GM12892 (cell line): ENCODE results near the gene POLR2B.

Experiments used
- DNase-seq: peaks from one replicate; pipeline ENCODE4 v3.0.0; 2011; ENCODE audit not compliant: insufficient read length
- FAIRE-seq: peaks from 2 replicates; lab custom pipeline; 2011; peaks lifted over from hg19 to GRCh38; lab: Jason Lieb, UNC
- POLR2A ChIP-seq: IDR thresholded peaks from 2 replicates; pipeline ENCODE4 v1.6.1; 2011; ENCODE audit warnings: low read depth, low read length, control low read depth
- POLR2AphosphoS5 ChIP-seq: IDR thresholded peaks from 2 replicates; pipeline ENCODE4 v1.6.1; 2011; ENCODE audit warnings: low read depth, low read length, control low read depth
- TAF1 ChIP-seq: IDR thresholded peaks from 2 replicates; pipeline ENCODE4 v1.6.1; 2011; ENCODE audit warnings: low read depth, mild to moderate bottlenecking, control low read depth, low read length, borderline replicate concordance

POLR2B gene

DNA sequence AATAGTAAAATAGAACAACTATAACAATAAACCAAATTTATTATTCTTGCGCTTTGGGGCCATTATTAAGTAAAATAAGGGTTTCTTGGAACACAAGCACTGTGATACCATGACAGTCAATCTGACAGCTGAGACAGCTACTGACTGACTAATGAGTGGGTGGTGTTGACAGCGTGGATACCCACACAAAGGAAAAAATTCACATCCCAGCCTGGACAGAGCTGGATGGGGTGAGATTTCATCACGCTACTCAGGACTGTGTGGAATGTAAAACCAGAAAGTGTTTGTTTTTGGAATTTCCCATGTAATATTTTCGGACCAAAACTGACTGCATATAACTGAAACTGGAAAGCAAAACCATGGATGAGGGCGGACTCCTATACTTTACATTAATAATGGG, 82.7 kb downstream of the POLR2B start:
- no peak for TF ChIP-seq POLR2AphosphoS5
- no peak for TF ChIP-seq TAF1
- TF ChIP-seq POLR2A = no peak
- FAIRE-seq = no peak
- no peak for DNase-seq

DNA sequence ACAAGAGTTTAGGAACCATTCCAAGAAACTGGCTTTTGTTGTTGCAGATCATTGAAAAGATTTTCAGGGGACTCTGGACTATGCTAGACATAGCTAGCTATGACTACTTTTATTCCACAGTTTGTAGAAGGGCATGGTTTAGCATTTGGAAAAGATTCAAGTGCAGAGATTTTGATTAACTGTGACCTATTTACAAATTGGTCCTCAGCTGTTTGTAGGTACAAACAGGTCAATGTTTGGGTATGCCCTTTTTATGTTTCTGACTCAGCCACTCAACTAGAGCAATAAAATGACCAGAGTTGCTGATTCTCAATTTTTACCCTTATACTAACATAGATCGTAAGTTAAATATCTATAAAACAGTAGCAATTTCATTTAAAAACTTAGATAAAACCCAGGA, 84.8 kb downstream of the POLR2B start:
- FAIRE-seq = no peak
- no peak for DNase-seq
- no peak for TF ChIP-seq TAF1
- no peak for TF ChIP-seq POLR2A
- no peak for TF ChIP-seq POLR2AphosphoS5

DNA sequence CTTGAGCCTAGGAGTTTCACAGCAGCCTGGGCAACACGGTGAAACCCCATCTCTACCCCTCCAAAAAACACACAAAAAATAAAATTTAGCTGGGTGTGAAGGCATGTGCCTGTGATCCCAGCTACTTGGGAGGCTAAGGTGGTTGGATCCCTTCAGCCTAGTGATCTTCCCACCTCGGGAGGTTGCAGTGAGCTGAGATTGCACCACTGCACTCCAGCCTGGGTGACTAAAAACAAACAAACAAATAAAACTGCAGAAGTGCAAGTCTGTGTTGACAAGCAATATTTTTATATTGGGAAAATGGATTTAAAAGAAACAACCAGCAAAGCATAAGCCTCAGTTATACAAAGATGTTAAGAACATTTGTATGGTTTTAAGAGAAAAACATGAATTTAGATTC, 85.4 kb downstream of the POLR2B start:
- TF ChIP-seq TAF1 (no peak), POLR2AphosphoS5 (no peak), POLR2A (no peak)
- no peak for DNase-seq
- no peak for FAIRE-seq

DNA sequence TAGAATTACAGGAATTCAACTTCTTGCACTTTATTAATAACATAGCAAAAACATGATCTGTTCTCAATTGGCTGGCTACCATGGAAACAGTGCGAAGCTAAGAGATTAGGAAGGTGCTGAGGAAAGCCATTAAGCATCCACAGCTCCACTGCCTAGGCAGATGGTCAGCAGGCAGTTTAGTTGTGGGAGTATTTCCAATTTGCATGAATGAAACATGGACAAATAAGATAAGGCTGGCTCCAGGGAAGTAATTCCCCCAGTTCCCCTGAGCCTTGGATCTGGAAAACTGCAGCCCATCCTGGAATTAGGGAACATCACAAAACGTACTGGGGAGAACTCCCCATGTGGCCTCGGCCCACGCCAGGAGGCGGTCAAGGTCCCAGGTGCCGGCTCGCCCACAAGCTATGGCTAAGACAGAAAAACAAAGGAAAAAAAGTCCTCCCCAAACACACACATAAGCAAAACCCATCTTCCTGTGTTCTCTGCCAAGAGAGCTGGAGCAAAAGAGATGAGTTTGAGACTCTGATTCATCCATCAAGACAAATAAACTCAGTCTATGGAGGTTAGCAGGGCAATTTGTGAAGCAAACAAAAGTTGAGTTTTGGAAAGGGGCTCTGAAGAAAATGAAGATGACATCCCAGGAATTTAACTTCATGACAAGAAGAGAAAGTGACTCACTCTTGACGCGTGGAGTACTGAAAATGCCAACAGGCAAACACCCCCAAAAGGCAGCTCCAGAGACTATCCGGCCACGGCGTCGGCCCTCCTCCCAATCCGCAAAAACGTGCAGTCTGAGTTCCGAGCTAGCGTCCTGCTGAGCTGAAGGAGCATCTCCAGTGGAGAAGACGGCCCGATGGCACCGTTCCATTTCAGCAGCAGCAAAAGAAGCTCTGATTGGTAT, 86.4 kb downstream of the POLR2B start:
- TF ChIP-seq POLR2AphosphoS5 = no peak
- TF ChIP-seq POLR2A = no peak
- no peak for TF ChIP-seq TAF1
- DNase-seq = no peak
- FAIRE-seq = no peak

DNA sequence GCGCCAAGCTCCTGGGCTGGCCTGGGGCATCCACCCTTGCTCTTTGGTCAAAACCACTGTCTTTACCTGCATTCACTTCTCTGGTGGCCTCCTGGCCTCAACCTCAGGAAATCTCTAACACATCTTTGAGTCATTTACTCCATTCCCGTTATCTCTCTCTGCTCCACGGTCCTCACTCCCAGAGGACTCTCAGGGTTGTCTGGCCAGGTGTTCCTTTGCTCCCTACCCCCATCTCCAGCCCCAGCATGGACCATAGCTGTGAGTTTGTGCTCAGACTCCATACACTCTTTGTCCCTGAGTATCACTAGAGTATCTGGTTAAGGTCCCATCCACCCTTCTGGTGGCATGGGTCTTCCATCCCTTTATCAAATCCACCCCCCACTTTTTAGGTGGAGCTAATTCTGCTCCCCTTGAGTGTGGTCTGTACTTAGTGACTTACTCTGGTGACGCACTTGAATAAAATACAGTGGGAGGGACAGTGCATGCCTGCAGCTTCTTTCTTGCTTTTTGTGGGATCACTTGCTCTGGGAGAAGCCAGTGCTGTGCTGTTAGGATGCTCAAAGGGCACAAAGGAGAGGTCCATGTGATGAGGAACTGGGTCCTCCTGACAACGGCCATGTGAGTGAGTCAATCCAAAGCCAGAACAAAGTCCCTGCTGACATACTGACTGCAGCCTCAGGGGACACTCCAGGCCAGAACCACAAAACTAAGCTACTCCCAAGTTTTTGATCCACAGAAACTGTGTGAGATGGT, 87.2 kb downstream of the POLR2B start:
- DNase-seq = no peak
- FAIRE-seq = no peak
- TF ChIP-seq POLR2AphosphoS5 (no peak), TAF1 (no peak), POLR2A (no peak)

DNA sequence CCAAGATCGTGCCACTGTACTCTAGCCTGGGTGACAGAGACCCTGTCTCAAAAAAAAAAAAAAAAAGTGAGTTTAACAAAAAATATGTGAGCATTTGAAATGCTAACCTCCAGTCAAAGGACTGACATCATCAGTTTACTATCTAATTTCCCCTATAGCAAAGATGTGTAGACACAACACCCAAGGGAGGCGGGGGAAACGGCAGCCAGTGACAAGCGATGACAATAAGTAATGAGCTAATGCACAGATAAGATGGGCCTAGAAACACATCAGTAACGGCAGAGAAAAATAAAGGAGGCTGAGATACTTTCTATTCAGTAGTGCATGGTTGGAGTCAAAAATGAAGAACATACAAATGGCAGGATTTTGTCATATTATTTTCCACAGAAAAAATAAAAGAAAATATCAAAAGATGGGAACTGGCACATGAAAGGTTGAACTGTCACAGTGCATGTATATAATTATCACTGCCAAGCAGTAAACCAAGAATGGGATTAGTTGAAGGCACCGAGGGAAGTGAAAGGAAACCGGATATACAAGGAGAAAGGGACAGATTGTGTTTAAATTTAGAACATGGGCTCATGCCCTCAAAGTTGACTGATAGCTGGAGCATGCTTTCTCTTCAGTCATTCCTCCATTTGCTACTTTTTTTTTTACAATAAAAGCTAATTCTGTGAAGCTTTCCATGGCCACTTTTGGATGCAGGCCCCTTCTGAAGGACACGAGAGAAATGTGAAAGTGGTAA, 89.7 kb downstream of the POLR2B start:
- FAIRE-seq (no peak), DNase-seq (no peak)
- TF ChIP-seq TAF1 = no peak
- no peak for TF ChIP-seq POLR2A
- TF ChIP-seq POLR2AphosphoS5 = no peak

DNA sequence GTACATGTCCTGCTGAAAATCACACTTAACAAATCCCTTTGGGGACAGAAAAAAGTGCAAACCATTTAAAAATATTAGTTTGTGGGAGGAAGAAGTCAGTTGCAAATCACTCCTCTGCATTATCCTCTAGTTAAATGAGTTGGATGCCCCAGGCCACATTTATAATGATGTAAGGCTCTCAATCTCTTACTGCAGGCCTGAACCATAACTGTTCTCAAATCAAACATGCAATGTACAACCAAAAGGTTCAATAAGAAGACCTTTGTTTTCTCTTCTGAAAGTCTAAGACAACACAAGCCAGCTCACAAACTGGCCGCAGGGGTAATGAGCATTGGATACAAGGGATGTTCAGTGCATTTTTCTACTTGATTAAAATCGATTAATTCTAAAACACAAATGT, 91.8 kb downstream of the POLR2B start:
- FAIRE-seq (no peak), DNase-seq (no peak)

DNA sequence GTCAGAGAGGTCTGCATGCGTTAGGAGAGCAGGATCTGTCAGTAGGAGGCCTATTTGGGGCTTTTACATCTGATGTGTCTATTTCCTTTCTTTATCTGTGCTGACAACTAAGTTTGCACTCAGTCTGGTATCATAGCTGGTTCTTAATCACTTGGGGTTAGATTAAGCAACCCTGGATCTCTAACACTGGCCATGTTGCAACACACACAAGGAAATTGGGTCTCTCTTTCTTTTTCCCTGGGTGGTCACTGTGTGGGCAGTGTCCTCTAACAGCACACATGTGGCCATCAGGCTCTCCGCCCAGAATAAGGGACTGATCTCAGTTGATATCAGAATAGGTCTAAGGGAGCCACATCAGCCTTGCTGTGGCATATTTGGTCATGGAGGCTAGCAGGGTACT, 92.6 kb downstream of the POLR2B start:
- no peak for FAIRE-seq
- no peak for DNase-seq
- TF ChIP-seq TAF1 (no peak), POLR2A (no peak), POLR2AphosphoS5 (no peak)

More for the DNA sequence above, 91.8 kb downstream of the POLR2B start:
- no peak for TF ChIP-seq POLR2A
- TF ChIP-seq TAF1 = no peak
- TF ChIP-seq POLR2AphosphoS5 = no peak

DNA sequence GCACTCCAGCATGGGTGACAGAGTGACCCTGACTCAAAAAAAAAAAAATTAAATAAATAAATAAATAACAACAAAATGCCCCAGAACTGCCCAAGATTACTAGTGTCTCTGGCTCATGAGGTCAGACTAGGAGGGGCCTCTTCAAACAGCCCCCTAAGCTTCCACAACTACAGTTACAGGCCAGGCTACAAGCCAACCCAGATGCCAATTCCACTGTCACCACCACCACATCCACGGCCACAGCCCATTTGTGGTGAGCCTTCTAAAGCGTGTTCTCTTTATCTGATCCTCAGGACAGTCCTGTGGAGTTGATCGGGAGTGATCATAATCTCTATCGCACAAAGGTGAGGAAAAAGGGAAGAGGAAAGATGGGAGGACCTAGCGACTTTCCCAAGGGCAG, 94.9 kb downstream of the POLR2B start:
- TF ChIP-seq TAF1 (no peak), POLR2AphosphoS5 (no peak), POLR2A (no peak)
- FAIRE-seq = no peak
- no peak for DNase-seq

DNA sequence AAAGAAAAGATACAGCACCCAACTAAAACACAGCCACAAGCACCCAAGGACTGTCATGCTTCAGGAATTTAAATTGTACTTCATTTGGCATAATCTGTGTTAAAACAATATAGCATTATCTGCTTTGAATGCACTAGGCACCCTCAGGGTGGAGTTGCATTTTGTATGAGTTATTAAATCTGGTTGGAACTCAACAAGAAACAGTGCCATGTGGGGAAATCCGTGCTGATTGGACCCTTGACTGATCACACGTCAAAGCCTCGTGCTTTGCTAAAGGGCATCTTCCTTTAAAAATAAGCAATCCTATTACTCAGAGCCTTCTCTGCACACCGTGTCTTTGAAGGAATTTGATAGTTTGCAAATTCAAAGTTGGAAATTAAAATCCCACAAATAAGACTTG, 96.0 kb downstream of the POLR2B start:
- no peak for TF ChIP-seq POLR2A
- no peak for TF ChIP-seq TAF1
- TF ChIP-seq POLR2AphosphoS5 = no peak
- DNase-seq = no peak
- no peak for FAIRE-seq

DNA sequence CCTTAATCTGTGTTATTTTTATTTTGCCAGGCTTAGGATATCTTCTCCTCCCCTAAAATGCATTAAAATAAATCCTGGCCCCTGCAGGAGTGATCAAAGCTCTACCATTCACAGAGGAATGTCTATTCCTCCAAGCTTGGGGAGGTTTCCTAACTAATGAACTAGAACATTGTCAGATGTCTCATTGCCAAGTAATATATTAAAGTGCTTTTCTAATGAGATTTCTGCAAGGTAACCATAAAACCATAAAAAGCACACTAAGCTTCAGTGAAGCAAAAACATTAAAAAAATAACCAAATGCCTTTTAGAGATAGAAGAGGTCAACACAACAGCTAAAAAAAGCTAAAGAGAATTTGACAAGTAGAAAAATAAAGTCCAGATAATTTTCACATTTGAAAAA, 96.7 kb downstream of the POLR2B start:
- DNase-seq = no peak
- FAIRE-seq = no peak
- TF ChIP-seq POLR2AphosphoS5 = no peak
- TF ChIP-seq TAF1 = no peak
- no peak for TF ChIP-seq POLR2A

DNA sequence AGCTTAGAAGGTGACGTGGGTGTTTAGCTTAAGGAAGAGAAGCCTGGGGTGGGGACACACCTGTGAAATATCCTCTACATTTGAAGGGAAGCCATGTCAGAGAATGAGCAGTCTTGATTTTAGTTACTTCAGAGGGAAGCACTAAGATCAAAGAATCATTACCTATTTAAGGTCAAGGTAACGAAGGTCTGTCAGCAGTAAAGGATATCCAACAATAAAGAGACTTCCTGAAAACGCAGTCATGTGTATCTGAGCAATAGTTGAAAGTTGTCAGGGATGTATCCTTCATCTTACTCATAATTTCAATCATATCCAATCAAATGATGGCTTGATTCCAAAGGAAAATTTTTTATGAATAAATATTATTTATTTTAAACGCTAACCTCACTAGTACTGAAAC, 98.0 kb downstream of the POLR2B start:
- no peak for FAIRE-seq

More for the DNA sequence above, 98.0 kb downstream of the POLR2B start:
- TF ChIP-seq POLR2A (no peak), TAF1 (no peak), POLR2AphosphoS5 (no peak)
- no peak for DNase-seq
